Osteoblast (primary cell): ENCODE measurements around the gene PPY. TPM values are rescaled to one million over a fixed set of nuclear protein-coding genes. Genes with fewer than 3 reads are reported as not detected.
A peak's percentile ranks its signal among the peaks of the same experiment; 100 is the strongest.

ENCODE experiments used
- DNase-seq: peaks from one replicate; pipeline ENCODE4 v3.0.0; 2011; ENCODE audit warnings: low spot score, mixed read lengths; ENCODE audit not compliant: insufficient read length; ENCODE audit errors: missing footprints
- H2AFZ ChIP-seq: 2 replicates; pipeline ENCODE4 v1.6.0; 2011; ENCODE audit warnings: mild to moderate bottlenecking, low read length
- H3K27ac ChIP-seq: 2 replicates; pipeline ENCODE4 v1.5.1; 2011; ENCODE audit warnings: mild to moderate bottlenecking, low read depth, low read length, moderate library complexity
- H3K27me3 ChIP-seq: 2 replicates; pipeline ENCODE4 v1.6.0; 2012; ENCODE audit warnings: mild to moderate bottlenecking, control low read depth, inconsistent platforms, low read length, moderate library complexity; ENCODE audit not compliant: insufficient read depth
- H3K36me3 ChIP-seq: 2 replicates; pipeline ENCODE4 v1.5.1; 2011; ENCODE audit warnings: mild to moderate bottlenecking, low read length, control low read depth, moderate library complexity; ENCODE audit not compliant: insufficient read depth
- H3K4me1 ChIP-seq: 2 replicates; pipeline ENCODE4 v1.5.1; 2011; ENCODE audit warnings: mild to moderate bottlenecking, low read length, control low read depth, moderate library complexity; ENCODE audit not compliant: insufficient read depth
- H3K4me2 ChIP-seq: 2 replicates; pipeline ENCODE4 v1.6.0; 2011; ENCODE audit warnings: mild to moderate bottlenecking, low read length; ENCODE audit not compliant: insufficient read depth
- H3K4me3 ChIP-seq: fragments of 200-600 bp; sonication (generic); 3 replicates; pipeline ENCODE4 v1.5.1; 2012; ENCODE audit warnings: mild to moderate bottlenecking, low read length, inconsistent platforms; ENCODE audit not compliant: insufficient read depth
- H3K79me2 ChIP-seq: 2 replicates; pipeline ENCODE4 v1.6.0; 2012; ENCODE audit warnings: mild to moderate bottlenecking, low read length, control low read depth, inconsistent platforms; ENCODE audit not compliant: insufficient read depth
- H3K9me3 ChIP-seq: 2 replicates; pipeline ENCODE4 v1.5.1; 2011; ENCODE audit warnings: low read depth, low read length, control low read depth
- H4K20me1 ChIP-seq: 2 replicates; pipeline ENCODE4 v1.6.0; 2012; ENCODE audit warnings: mild to moderate bottlenecking, low read length, control low read depth; ENCODE audit not compliant: insufficient read depth
- total RNA-seq: library from RNA; depleted of rRNA; stranded (reverse); fragments of >200 nt; gene quantifications from 2 replicates; pipeline ENCODE4 v1.2.3, GENCODE V29; 2012
- TF ChIP-seq, protein P1 (sequence below): IDR thresholded peaks from 2 replicates; pipeline ENCODE4 v1.5.1; 2011; ENCODE audit warnings: mild to moderate bottlenecking, low read depth, low read length, moderate library complexity; ENCODE audit errors: extremely low read depth

Gene PPY
- total RNA-seq, 1 donor = not detected

DNA sequence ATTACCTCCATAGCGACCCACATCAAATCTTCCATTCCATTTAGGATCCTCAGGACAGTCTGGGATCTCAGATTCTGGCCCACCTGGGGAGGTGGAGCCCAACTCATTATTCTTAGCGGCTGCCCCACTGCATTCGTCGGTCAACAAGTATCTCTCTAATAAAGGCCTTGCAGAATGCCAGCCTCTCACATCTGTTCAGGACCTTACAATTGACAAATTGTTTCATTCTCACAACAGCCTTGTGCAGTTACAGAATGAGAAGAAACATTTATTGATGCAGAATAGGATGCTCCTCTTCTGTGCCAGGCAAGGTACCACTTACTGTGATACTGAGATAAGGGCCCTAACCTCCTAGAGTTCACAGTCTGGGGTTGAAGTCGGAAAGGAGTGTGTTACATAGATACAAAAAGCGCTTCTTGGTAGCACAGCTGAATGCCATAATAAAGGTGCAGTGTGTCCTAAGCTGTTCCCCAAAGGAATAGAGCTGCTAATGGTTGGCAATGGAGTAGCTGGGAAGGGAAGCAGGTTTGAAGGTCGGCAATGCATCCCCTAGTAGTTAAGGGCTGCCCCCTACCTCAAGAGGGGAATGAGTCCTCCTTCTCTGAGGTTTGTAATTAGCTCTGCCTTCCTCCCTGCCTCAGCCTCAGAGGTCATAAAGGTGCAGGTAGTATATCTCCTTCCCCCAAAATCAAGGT, 32.6 kb downstream of the PPY start:
- H3K4me3 ChIP-seq = no peak overlapping the region
- no peak overlapping the region for H2AFZ ChIP-seq
- TF ChIP-seq, protein P1, sequence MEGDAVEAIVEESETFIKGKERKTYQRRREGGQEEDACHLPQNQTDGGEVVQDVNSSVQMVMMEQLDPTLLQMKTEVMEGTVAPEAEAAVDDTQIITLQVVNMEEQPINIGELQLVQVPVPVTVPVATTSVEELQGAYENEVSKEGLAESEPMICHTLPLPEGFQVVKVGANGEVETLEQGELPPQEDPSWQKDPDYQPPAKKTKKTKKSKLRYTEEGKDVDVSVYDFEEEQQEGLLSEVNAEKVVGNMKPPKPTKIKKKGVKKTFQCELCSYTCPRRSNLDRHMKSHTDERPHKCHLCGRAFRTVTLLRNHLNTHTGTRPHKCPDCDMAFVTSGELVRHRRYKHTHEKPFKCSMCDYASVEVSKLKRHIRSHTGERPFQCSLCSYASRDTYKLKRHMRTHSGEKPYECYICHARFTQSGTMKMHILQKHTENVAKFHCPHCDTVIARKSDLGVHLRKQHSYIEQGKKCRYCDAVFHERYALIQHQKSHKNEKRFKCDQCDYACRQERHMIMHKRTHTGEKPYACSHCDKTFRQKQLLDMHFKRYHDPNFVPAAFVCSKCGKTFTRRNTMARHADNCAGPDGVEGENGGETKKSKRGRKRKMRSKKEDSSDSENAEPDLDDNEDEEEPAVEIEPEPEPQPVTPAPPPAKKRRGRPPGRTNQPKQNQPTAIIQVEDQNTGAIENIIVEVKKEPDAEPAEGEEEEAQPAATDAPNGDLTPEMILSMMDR = no peak
- peaks cover 41% of the 10 kb centered on the region for H3K27me3 ChIP-seq
- no peaks in the 10 kb centered on the region for H3K9me3 ChIP-seq
- H3K79me2 ChIP-seq = no peaks in the 10 kb centered on the region
- H3K36me3 ChIP-seq = no peaks in the 10 kb centered on the region
- H3K4me1 ChIP-seq = peaks cover 15% of the 10 kb centered on the region
- no peak overlapping the region for H3K4me2 ChIP-seq
- no peak for DNase-seq
- no peak overlapping the region for H3K27ac ChIP-seq
- no peaks in the 10 kb centered on the region for H4K20me1 ChIP-seq

DNA sequence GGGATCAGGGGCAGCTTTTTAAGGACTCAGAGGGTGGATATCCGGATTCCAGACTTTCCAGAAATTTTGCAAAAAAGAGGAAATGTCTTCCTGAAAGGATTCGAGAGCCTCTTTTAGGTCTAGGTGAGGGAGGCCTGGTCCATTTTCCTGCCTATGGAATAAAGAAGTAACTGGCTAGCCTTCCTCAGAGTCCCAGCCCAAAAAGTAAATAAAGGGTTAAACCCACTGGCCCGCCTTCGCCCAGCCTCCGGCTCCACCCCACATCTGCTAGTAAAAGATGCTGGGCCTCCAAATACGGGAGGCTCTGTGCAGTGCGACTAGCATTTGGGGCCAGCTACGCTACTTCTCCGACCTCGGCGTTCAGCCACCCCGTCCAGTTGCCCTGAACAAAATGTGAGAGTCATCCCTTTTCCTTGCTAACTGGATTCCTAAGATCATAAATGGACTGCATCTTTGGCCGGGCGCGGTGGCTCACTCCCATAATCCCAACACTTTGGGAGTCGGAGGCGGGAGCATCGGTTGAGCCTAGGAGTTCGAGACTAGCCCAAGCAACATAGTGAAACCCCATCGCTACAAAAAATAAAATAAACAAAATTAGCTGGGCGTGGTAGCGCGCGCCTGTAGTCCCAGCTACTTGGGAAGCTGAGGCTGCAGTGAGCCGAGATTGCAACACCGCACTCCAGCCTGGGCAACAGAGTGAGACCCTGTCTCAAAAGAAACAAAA, 34.1 kb downstream of the PPY start:
- peak overlapping the region; percentile 76 for H3K4me3 ChIP-seq
- H4K20me1 ChIP-seq = no peaks in the 10 kb centered on the region
- H3K36me3 ChIP-seq = no peaks in the 10 kb centered on the region
- no peak overlapping the region for H3K27ac ChIP-seq
- H3K27me3 ChIP-seq = peaks cover 41% of the 10 kb centered on the region
- H3K4me1 ChIP-seq = peaks cover 15% of the 10 kb centered on the region
- H3K9me3 ChIP-seq = no peaks in the 10 kb centered on the region
- peak overlapping the region; percentile 98 for H2AFZ ChIP-seq
- peak overlapping the region; percentile 90 for H3K4me2 ChIP-seq
- DNase-seq = peak; percentile 95
- TF ChIP-seq, protein P1 = no peak
- no peaks in the 10 kb centered on the region for H3K79me2 ChIP-seq

DNA sequence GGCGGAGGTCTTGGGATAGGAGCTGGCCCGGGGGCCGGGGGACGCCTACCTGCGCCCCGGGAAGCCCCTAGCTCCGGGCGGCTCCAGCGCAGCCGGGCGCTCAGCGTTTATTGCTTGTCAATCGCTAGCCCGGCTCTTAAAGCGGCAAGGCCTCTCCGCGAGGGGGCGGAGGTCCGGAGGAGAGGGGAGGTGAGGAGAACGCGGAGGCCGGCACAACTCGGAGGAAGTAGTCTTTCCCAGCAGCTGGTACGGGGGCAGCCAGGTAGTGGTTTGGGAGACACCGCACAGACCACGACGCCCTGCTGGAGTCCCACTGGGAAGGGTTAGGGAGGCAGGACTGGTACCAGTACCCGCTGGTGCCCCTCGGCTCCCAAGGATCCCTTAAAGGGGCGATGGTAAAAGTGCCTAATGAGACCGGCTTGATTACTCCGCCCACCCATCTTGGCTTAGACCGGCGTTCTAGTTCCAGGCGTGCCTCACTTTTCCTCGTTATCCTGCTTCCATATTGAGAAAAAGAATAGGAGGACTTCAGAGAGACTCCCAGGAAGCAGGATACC, 34.8 kb downstream of the PPY start, which contains the start of gene MPP2:
Gene MPP2 (minus strand): TSS at position 112 of the 557 bp plus-strand sequence. CDS start 3,076 bp downstream, outside the sequence.
- H4K20me1 ChIP-seq = no peaks in the 10 kb centered on the region
- H3K4me1 ChIP-seq = peaks cover 15% of the 10 kb centered on the region
- peaks cover 41% of the 10 kb centered on the region for H3K27me3 ChIP-seq
- H3K36me3 ChIP-seq = no peaks in the 10 kb centered on the region
- peak within 1 kb of the TSS; percentile 98 for H2AFZ ChIP-seq
- DNase-seq = peak; percentile 97
- H3K4me3 ChIP-seq = peak within 1 kb of the TSS; percentile 76
- TF ChIP-seq, protein P1 = no peak
- peak within 1 kb of the TSS; percentile 90 for H3K4me2 ChIP-seq
- H3K79me2 ChIP-seq = no peaks in the 10 kb centered on the region
- H3K27ac ChIP-seq = no peak within 1 kb of the TSS
- H3K9me3 ChIP-seq = no peaks in the 10 kb centered on the region

DNA sequence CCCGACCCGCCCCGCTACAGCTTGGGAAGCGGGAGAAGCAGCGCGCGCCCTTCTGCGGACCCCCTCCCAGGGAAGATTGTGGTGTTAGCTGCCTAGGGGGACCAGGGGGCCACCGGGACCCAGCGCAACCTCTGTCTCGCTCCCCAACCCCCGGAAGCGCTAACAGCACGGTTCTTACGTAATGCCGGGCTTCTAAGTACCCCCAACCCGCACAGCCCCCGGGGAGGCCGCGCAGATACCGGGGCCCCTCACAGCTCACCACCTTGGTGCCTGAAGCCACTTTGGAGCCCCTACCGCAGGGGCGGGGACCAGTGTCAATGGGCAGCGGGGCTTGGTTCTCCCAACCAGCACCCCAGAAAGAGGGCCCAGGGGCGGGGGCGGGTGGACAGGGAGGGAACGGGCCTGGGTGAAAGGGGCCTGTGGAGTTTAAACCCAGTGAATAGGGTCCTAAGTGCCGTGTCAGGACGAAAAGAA, 35.3 kb downstream of the PPY start:
- Histone ChIP-seq H3K27ac (no peak overlapping the region), H3K79me2 (no peaks in the 10 kb centered on the region), H2AFZ (peak overlapping the region; percentile 98), H3K4me2 (peak overlapping the region; percentile 90), H3K4me3 (peak overlapping the region; percentile 76), H3K4me1 (peaks cover 15% of the 10 kb centered on the region), H3K27me3 (peaks cover 41% of the 10 kb centered on the region), H3K9me3 (no peaks in the 10 kb centered on the region), H4K20me1 (no peaks in the 10 kb centered on the region), H3K36me3 (no peaks in the 10 kb centered on the region)
- no peak for DNase-seq
- TF ChIP-seq, protein P1 = no peak
